Parathyroid adenoma (tissue), 2 donors: ENCODE measurements around the gene EGR2.

ENCODE experiments used
- H2AFZ ChIP-seq: fragments of 300-600 bp; sonication (generic); one replicate; pipeline ENCODE4 v1.7.0; 2017; ENCODE audit warnings: antibody characterized with exemption, mild to moderate bottlenecking
- H3K27ac ChIP-seq: fragments of 300-600 bp; sonication (generic); one replicate; pipeline ENCODE4 v1.7.0; 2017
- H3K27me3 ChIP-seq: fragments of 300-600 bp; sonication (generic); one replicate; pipeline ENCODE4 v1.7.0; 2017; ENCODE audit warnings: low read length; ENCODE audit not compliant: control insufficient read depth, insufficient read depth
- H3K36me3 ChIP-seq: fragments of 300-600 bp; sonication (generic); one replicate; pipeline ENCODE4 v1.7.0; 2017; ENCODE audit warnings: low read length; ENCODE audit not compliant: control insufficient read depth, insufficient read depth
- H3K4me1 ChIP-seq: fragments of 300-600 bp; sonication (generic); one replicate; pipeline ENCODE4 v1.7.0; 2017; ENCODE audit warnings: control low read depth
- H3K4me2 ChIP-seq: fragments of 300-600 bp; sonication (generic); one replicate; pipeline ENCODE4 v1.7.0; 2017; ENCODE audit warnings: low read length
- H3K4me3 ChIP-seq: fragments of 300-600 bp; sonication (generic); one replicate; pipeline ENCODE4 v1.7.0; 2017; ENCODE audit warnings: low read depth, low read length
- H3K79me2 ChIP-seq: fragments of 300-600 bp; sonication (generic); one replicate; pipeline ENCODE4 v1.7.0; 2017; ENCODE audit warnings: control low read depth
- H3K9ac ChIP-seq: fragments of 300-600 bp; sonication (generic); one replicate; pipeline ENCODE4 v1.7.0; 2017; ENCODE audit warnings: mild to moderate bottlenecking
- H3K9me3 ChIP-seq: fragments of 300-600 bp; sonication (generic); one replicate; pipeline ENCODE4 v1.7.0; 2017; ENCODE audit warnings: low read length; ENCODE audit not compliant: control insufficient read depth
- TF ChIP-seq, protein P1 (sequence below): fragments of 300-600 bp; sonication (generic); IDR thresholded peaks from one replicate; pipeline ENCODE4 v1.7.0; 2017; ENCODE audit warnings: antibody characterized with exemption, mild to moderate bottlenecking
- donor health status: primary hyperparathyroidism.

EGR2 gene

DNA sequence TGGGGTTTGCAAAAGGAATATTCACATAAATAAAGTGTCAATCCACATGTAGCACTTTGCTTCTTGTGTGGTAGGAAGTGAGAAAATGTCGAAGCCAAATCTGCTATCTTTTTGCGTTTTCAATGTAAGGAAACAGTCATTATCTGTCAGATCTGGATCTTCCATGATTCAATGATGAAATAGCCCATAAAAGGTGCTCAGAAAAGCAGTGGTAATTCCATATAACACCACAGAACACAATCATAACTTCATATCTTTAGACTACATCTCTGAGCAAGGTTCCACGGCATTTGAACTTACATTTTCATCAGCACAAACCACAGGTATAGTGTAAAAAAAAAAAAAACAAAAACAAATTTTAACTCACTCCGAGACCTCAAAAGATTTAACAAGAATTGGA, 39.9 kb upstream of the EGR2 start:
- Histone ChIP-seq H3K36me3 (no peaks in the 10 kb centered on the region), H3K27ac (no peak overlapping the region)
- TF ChIP-seq, protein P1, sequence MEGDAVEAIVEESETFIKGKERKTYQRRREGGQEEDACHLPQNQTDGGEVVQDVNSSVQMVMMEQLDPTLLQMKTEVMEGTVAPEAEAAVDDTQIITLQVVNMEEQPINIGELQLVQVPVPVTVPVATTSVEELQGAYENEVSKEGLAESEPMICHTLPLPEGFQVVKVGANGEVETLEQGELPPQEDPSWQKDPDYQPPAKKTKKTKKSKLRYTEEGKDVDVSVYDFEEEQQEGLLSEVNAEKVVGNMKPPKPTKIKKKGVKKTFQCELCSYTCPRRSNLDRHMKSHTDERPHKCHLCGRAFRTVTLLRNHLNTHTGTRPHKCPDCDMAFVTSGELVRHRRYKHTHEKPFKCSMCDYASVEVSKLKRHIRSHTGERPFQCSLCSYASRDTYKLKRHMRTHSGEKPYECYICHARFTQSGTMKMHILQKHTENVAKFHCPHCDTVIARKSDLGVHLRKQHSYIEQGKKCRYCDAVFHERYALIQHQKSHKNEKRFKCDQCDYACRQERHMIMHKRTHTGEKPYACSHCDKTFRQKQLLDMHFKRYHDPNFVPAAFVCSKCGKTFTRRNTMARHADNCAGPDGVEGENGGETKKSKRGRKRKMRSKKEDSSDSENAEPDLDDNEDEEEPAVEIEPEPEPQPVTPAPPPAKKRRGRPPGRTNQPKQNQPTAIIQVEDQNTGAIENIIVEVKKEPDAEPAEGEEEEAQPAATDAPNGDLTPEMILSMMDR = no peak

DNA sequence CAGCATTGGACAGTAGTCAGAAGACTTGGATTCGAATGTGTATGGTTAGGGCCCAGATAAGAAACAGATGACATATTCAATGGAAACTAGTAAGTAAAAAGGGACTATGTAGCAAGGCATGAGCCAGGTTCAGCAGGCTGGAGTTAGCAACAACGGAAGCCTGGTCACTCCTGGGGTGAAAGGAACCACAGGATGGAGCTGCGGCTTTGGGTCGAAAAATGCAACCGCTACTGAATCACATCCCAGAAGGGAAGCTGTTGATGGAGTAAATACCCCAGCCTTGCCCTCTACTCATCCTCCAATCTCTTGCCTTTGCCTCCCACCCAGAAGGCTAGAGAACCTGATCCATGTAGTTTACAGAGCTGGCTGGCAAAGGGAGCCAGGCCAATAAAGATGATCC, 37.5 kb upstream of the EGR2 start:
- H3K79me2 ChIP-seq = no peaks in the 10 kb centered on the region
- no peak overlapping the region for H3K4me3 ChIP-seq
- no peaks in the 10 kb centered on the region for H3K36me3 ChIP-seq
- no peaks in the 10 kb centered on the region for H3K27me3 ChIP-seq
- H3K9ac ChIP-seq = no peak overlapping the region
- no peak overlapping the region for H3K27ac ChIP-seq
- no peaks in the 10 kb centered on the region for H3K9me3 ChIP-seq
- H3K4me2 ChIP-seq = no peak overlapping the region
- TF ChIP-seq, protein P1 = no peak
- no peaks in the 10 kb centered on the region for H3K4me1 ChIP-seq
- H2AFZ ChIP-seq = no peak overlapping the region

More for the DNA sequence above, 39.9 kb upstream of the EGR2 start:
- Histone ChIP-seq H3K27me3 (no peaks in the 10 kb centered on the region), H3K4me1 (no peaks in the 10 kb centered on the region), H3K9ac (no peak overlapping the region), H3K4me2 (no peak overlapping the region), H3K79me2 (no peaks in the 10 kb centered on the region), H3K4me3 (no peak overlapping the region), H3K9me3 (no peaks in the 10 kb centered on the region), H2AFZ (no peak overlapping the region)

DNA sequence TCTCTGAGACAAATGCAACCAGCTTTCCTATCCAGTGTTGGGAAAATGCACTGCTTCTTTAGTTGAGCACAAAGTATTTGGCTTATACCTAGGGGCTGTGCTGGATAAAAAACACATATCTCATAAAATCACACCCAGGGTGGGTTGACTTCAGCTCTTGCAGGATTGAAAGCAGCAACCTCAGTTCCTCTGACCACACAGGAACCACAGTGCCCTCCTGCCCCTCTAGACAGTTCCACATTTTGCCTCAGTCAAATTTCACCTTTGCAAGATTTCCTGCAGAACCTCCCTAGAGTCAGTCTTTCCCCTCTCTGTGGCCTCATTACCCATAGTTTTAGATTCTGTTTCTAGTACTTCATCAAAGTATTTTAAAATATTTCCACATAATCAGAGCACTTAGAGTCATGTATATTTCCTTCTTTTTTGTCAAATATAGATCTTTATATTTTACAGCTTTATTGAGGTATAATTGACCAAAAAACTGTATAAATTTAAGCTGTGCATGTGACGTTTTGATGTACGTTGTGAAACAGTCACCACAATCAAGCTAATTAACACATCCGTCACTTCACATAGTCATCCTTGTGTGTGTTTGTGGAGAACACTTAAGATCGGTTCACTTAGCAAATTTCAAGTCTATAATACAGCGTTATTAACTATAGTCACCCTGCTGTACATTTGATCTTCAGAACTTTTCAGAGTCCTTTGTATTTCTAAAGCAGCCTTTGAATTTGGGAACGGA, 37.0 kb upstream of the EGR2 start:
- Histone ChIP-seq H3K9ac (no peak overlapping the region), H2AFZ (no peak overlapping the region), H3K9me3 (no peaks in the 10 kb centered on the region), H3K27ac (no peak overlapping the region), H3K79me2 (no peaks in the 10 kb centered on the region), H3K36me3 (no peaks in the 10 kb centered on the region), H3K4me2 (no peak overlapping the region), H3K4me1 (no peaks in the 10 kb centered on the region), H3K4me3 (no peak overlapping the region), H3K27me3 (no peaks in the 10 kb centered on the region)
- TF ChIP-seq, protein P1 = no peak

DNA sequence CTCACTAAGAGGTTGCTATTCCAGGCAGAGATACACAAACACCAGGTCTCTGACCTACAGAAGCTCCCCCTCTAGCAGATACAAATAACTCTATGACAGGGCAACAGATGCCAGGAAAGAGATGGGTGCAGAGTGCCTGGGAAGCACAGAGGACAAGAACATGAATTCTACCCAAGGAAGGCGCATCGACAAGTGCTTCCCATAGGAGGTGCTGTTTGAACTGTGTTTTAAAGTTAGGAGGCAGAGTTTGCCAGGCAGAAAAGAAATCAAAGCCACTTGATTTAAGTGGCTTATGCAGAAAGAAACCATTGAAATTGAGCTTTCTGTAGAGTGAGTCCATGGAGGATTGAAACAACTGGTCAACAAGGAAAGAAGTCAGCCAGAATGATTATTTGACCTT, 35.3 kb upstream of the EGR2 start:
- no peak overlapping the region for H3K4me2 ChIP-seq
- H3K36me3 ChIP-seq = no peaks in the 10 kb centered on the region
- H2AFZ ChIP-seq = no peak overlapping the region
- H3K27me3 ChIP-seq = no peaks in the 10 kb centered on the region
- H3K27ac ChIP-seq = no peak overlapping the region
- H3K79me2 ChIP-seq = no peaks in the 10 kb centered on the region
- H3K9ac ChIP-seq = no peak overlapping the region
- no peaks in the 10 kb centered on the region for H3K9me3 ChIP-seq
- H3K4me3 ChIP-seq = no peak overlapping the region
- no peaks in the 10 kb centered on the region for H3K4me1 ChIP-seq
- TF ChIP-seq, protein P1 = no peak

DNA sequence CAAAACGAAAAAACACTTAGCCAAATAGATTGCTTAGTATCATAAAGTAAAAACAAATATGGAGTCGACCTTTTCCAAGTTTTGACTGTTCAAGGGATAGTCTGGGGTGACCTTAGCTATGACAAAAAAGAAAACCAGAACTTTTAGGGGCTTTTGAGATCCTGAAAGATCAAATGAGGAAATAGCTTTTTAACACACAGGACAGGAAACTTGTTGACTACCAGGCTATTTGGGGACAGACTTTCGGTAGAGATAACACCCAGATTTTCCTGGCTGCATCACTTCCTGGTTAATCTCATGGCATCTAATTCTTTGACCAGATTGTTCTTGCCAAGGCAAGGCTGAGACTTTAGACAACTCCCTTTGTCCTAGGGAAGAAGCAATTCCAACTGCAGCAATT, 34.5 kb upstream of the EGR2 start:
- Histone ChIP-seq H3K4me3 (no peak overlapping the region), H3K9ac (no peak overlapping the region), H3K9me3 (no peaks in the 10 kb centered on the region), H3K36me3 (no peaks in the 10 kb centered on the region), H3K79me2 (no peaks in the 10 kb centered on the region), H3K4me2 (no peak overlapping the region), H3K27ac (no peak overlapping the region), H2AFZ (no peak overlapping the region), H3K4me1 (no peaks in the 10 kb centered on the region), H3K27me3 (no peaks in the 10 kb centered on the region)
- TF ChIP-seq, protein P1 = no peak
